Cardiac fibroblast (primary cell): ENCODE results near the gene CBL.

ENCODE experiments used
- DNase-seq, 2 donors: peaks; one replicate each; pipeline versions ENCODE4 v3.0.0 to v3.0.0-alpha.2; 2010; ENCODE audit warnings: low read depth in 2 of 2
- H3K4me3 ChIP-seq, 2 donors: replicated peaks in 1 of 2; 1 replicate in 1 of 2; 2 replicates in 1 of 2; pipeline ENCODE4 v1.5.1; 2011; ENCODE audit warnings: low read depth in 2 of 2, low read length in 2 of 2, mild to moderate bottlenecking in 2 of 2, moderate library complexity in 1 of 2
- CTCF ChIP-seq: IDR thresholded peaks from one replicate; pipeline ENCODE4 v1.5.1; 2011; ENCODE audit warnings: low read depth, mild to moderate bottlenecking, low read length, inconsistent platforms

CBL gene

GRCh38 chr11:119319136-119319699, 113.1 kb downstream of the CBL start:
- no peak for DNase-seq
- TF ChIP-seq CTCF: no peak

GRCh38 chr11:119319700-119320239, 113.6 kb downstream of the CBL start:
- no peak overlapping the region for H3K4me3 ChIP-seq
- TF ChIP-seq CTCF: no peak
- peak in 1 of 2 donors; percentile 43 for DNase-seq

More at GRCh38 chr11:119319136-119319699, 113.1 kb downstream of the CBL start:
- H3K4me3 ChIP-seq: no peak overlapping the region

GRCh38 chr11:119320240-119320775, 114.2 kb downstream of the CBL start:
- DNase-seq: peak in 1 of 2 donors; percentile 38
- peak overlapping the region; percentile 0 to 35 for H3K4me3 ChIP-seq

GRCh38 chr11:119320776-119321524, 114.8 kb downstream of the CBL start:
- peak overlapping the region; percentile 22 to 35 for H3K4me3 ChIP-seq
- DNase-seq: peak; percentile 65 to 66
- no peak for TF ChIP-seq CTCF

More at GRCh38 chr11:119320240-119320775, 114.2 kb downstream of the CBL start:
- no peak for TF ChIP-seq CTCF

GRCh38 chr11:119322360-119322739, 116.2 kb downstream of the CBL start:
- peak; percentile 30 for TF ChIP-seq CTCF
- DNase-seq: peak; percentile 47 to 52
- no peak overlapping the region for H3K4me3 ChIP-seq

GRCh38 chr11:119322921-119323531, 116.9 kb downstream of the CBL start:
- DNase-seq: no peak
- TF ChIP-seq CTCF: no peak
- no peak overlapping the region for H3K4me3 ChIP-seq
